SK-N-SH (cell line): Measurements from ENCODE around the gene KLC1. TPM values are rescaled to one million over a fixed set of nuclear protein-coding genes. Genes with fewer than 3 reads are reported as not detected.

ENCODE experiments used
- CTCF ChIA-PET: fragments of 300-600, 350-600 bp; formaldehyde crosslinking; extraction: SDS; loops from one replicate; lab custom pipeline; 2021; lab: Yijun Ruan, JAX
- POLR2A ChIA-PET: fragments of 350-600 bp; sonication (Branson Sonifier 250); formaldehyde crosslinking; extraction: SDS; loops from one replicate; lab custom pipeline; 2020; ENCODE audit warnings: antibody characterized with exemption, inconsistent platforms; lab: Yijun Ruan, JAX
- DNase-seq: peaks from one replicate; pipeline ENCODE4 v3.0.0; 2012
- H2AFZ ChIP-seq: fragments of 200-600 bp; sonication (generic); 2 replicates; pipeline ENCODE4 v1.8.1; 2016; ENCODE audit warnings: antibody characterized with exemption, mild to moderate bottlenecking, low read depth
- H3F3A ChIP-seq: fragments of 200-600 bp; sonication (generic); replicated peaks from 2 replicates; pipeline ENCODE3; 2016; ENCODE audit warnings: antibody characterized with exemption, mild to moderate bottlenecking; ENCODE audit not compliant: insufficient read depth
- H3K27ac ChIP-seq, 2 experiments: fragments of 200-500 bp in 1 of 2; fragments of 200-600 bp in 1 of 2; sonication (Bioruptor generic) in 1 of 2; sonication (generic), shearing (Covaris generic) in 1 of 2; 2 replicates each; pipeline versions ENCODE4 v1.5.1 to v1.6.1; 2014 to 2016; ENCODE audit warnings: low read depth in 2 of 2, inconsistent platforms in 1 of 2, low read length in 1 of 2, mild to moderate bottlenecking in 1 of 2, mixed read lengths in 1 of 2
- H3K27me3 ChIP-seq: fragments of 200-600 bp; sonication (generic), shearing (Covaris generic); 2 replicates; pipeline ENCODE4 v1.6.1; 2016; ENCODE audit warnings: mixed run types; ENCODE audit not compliant: insufficient read depth
- H3K36me3 ChIP-seq, 2 experiments: fragments of 200-500 bp in 1 of 2; fragments of 200-600 bp in 1 of 2; sonication (Bioruptor generic) in 1 of 2; sonication (generic) in 1 of 2; replicated peaks in 1 of 2; 2 replicates each; pipeline versions ENCODE3 to v1.5.1; 2014 to 2016; ENCODE audit warnings: low read length in 1 of 2, mild to moderate bottlenecking in 1 of 2; ENCODE audit not compliant: insufficient read depth in 2 of 2, control insufficient read depth in 1 of 2
- H3K4me1 ChIP-seq, 2 experiments: fragments of 200-500 bp in 1 of 2; fragments of 200-600 bp in 1 of 2; sonication (Bioruptor generic) in 1 of 2; sonication (generic), shearing (Covaris generic) in 1 of 2; 2 replicates each; pipeline versions ENCODE4 v1.5.1 to v1.6.1; 2014 to 2016; ENCODE audit warnings: low read depth in 1 of 2, low read length in 1 of 2, mixed run types in 1 of 2; ENCODE audit not compliant: insufficient read depth in 2 of 2, control insufficient read depth in 1 of 2
- H3K4me2 ChIP-seq: fragments of 200-600 bp; sonication (generic), shearing (Covaris generic); 2 replicates; pipeline ENCODE4 v1.6.1; 2017; ENCODE audit warnings: mixed run types
- H3K4me3 ChIP-seq, 2 experiments: fragments of 200-500 bp in 1 of 2; fragments of 200-600 bp in 1 of 2; sonication (Bioruptor generic) in 1 of 2; sonication (generic), shearing (Covaris generic) in 1 of 2; 2 replicates each; pipeline versions ENCODE4 v1.5.1 to v1.8.1; 2014 to 2016; ENCODE audit warnings: low read depth in 2 of 2, inconsistent platforms in 1 of 2, low read length in 1 of 2, mild to moderate bottlenecking in 1 of 2, mixed read lengths in 1 of 2, moderate library complexity in 1 of 2
- H3K79me2 ChIP-seq: fragments of 200-600 bp; sonication (generic); 2 replicates; pipeline ENCODE4 v1.8.1; 2017; ENCODE audit warnings: mild to moderate bottlenecking; ENCODE audit not compliant: insufficient read depth
- H3K9ac ChIP-seq: fragments of 200-600 bp; sonication (generic); 2 replicates; pipeline ENCODE4 v1.6.1; 2017; ENCODE audit warnings: mixed run types
- H3K9me2 ChIP-seq: fragments of 200-600 bp; sonication (generic); 2 replicates; pipeline ENCODE4 v1.6.1; 2017; ENCODE audit warnings: mixed run types
- H3K9me3 ChIP-seq: fragments of 200-600 bp; sonication (generic); 2 replicates; pipeline ENCODE4 v1.6.1; 2017; ENCODE audit warnings: mixed run types, mild to moderate bottlenecking, moderate library complexity
- H4K20me1 ChIP-seq: fragments of 200-600 bp; sonication (generic); 2 replicates; pipeline ENCODE4 v1.6.1; 2017; ENCODE audit warnings: mild to moderate bottlenecking, mixed run types; ENCODE audit not compliant: insufficient read depth
- ELF1 ChIP-seq: IDR thresholded peaks from 2 replicates; pipeline ENCODE4 v1.4.0; 2012
- EP300 ChIP-seq, 2 experiments: IDR thresholded peaks; 2 replicates each; pipeline versions ENCODE4 v1.4.0 to v1.6.1; 2012; ENCODE audit warnings: borderline replicate concordance in 1 of 2, low read depth in 1 of 2, low read length in 1 of 2
- EZH2phosphoT487 ChIP-seq: fragments of 200-600 bp; sonication (generic); IDR thresholded peaks from 2 replicates; pipeline ENCODE4 v1.6.1; 2017; ENCODE audit warnings: low read depth, mixed run types, mild to moderate bottlenecking, antibody characterized with exemption, moderate library complexity, borderline replicate concordance
- JUND ChIP-seq: IDR thresholded peaks from 2 replicates; pipeline ENCODE4 v1.4.0; 2012
- MXI1 ChIP-seq: IDR thresholded peaks from 2 replicates; pipeline ENCODE4 v1.6.1; 2012; ENCODE audit warnings: mild to moderate bottlenecking, low read depth, low read length, improper control_type of control experiment
- NFIC ChIP-seq: IDR thresholded peaks from 2 replicates; pipeline ENCODE4 v1.4.0; 2012; ENCODE audit warnings: borderline replicate concordance
- NRF1 ChIP-seq: IDR thresholded peaks from 2 replicates; pipeline ENCODE4 v1.6.1; 2012; ENCODE audit warnings: low read depth, mild to moderate bottlenecking, low read length
- PBX3 ChIP-seq: IDR thresholded peaks from 2 replicates; pipeline ENCODE4; 2012
- RAD21 ChIP-seq: IDR thresholded peaks from 2 replicates; pipeline ENCODE4 v1.6.1; 2012; ENCODE audit warnings: mild to moderate bottlenecking, low read length
- RXRA ChIP-seq: IDR thresholded peaks from 2 replicates; pipeline ENCODE4 v1.4.0; 2012; ENCODE audit warnings: low read depth, mild to moderate bottlenecking, borderline replicate concordance
- TAF1 ChIP-seq: IDR thresholded peaks from 2 replicates; pipeline ENCODE4 v1.6.1; 2012; ENCODE audit warnings: low read depth, mild to moderate bottlenecking, low read length, moderate library complexity, borderline replicate concordance
- TEAD4 ChIP-seq: IDR thresholded peaks from 2 replicates; pipeline ENCODE4 v1.4.0; 2012; ENCODE audit warnings: mild to moderate bottlenecking, borderline replicate concordance; ENCODE audit not compliant: insufficient read depth
- USF1 ChIP-seq: IDR thresholded peaks from 2 replicates; pipeline ENCODE4 v1.4.0; 2012; ENCODE audit warnings: low read depth, borderline replicate concordance
- USF2 ChIP-seq: fragments of 150-350 bp; IDR thresholded peaks from 2 replicates; pipeline ENCODE4 v1.6.1; 2017; ENCODE audit warnings: antibody characterized with exemption, low read length, low read depth, borderline replicate concordance
- WGBS: methylation state at CpG from one replicate; pipeline ENCODE4 v1.1.6; 2017; ENCODE audit warnings: low lambda C conversion rate; 5-methylcytosine and 5-hydroxymethylcytosine counted together
- polyA plus RNA-seq, 3 experiments: library from polyadenylated mRNA; depleted of rRNA; stranded (reverse); fragments of >200 nt; gene quantifications; 2 replicates each; pipeline ENCODE4 v1.2.3, GENCODE V29; 2012
- TF ChIP-seq, protein P1 (sequence below): IDR thresholded peaks from 2 replicates; pipeline ENCODE4 v1.6.1; 2012; ENCODE audit warnings: mild to moderate bottlenecking, low read depth, low read length, moderate library complexity

The KLC1 gene
- polyA plus RNA-seq, 1 of the 3 experiments (the other 2 are of a cell fraction) = 308 TPM

GRCh38 chr14:103704708-103705107, 75.7 kb downstream of the KLC1 start:
- Histone ChIP-seq H3K27ac (no peak overlapping the region; a peak in 1 of 4 replicates), H3K27me3 (no peaks in the 10 kb centered on the region), H2AFZ (no peak overlapping the region), H3K4me3 (no peak overlapping the region), H3K9me2 (no peaks in the 10 kb centered on the region), H4K20me1 (no peaks in the 10 kb centered on the region), H3K79me2 (no peaks in the 10 kb centered on the region), H3F3A (peaks cover 2% of the 10 kb centered on the region), H3K36me3 (peaks cover 7 to 79% of the 10 kb centered on the region in 2 experiments), H3K9ac (no peak overlapping the region), H3K9me3 (no peaks in the 10 kb centered on the region), H3K4me2 (no peak overlapping the region), H3K4me1 (peaks cover 0 to 22% of the 10 kb centered on the region in 2 experiments; a peak in 1 of 4 replicates)
- no peak for DNase-seq
- CTCF ChIA-PET = interaction anchor here (1.3 kb wide), 1 partner anchor 97 kb away, joined by 4 read pairs; no protein-coding TSS in a partner anchor
- WGBS = 95% methylated on average over 9 of the region's 13 CpGs
- TF ChIP-seq JUND (no peak), MXI1 (no peak), TAF1 (no peak), TEAD4 (no peak), USF1 (no peak), RAD21 (no peak), NRF1 (no peak), NFIC (no peak), PBX3 (no peak), EZH2phosphoT487 (no peak)
- POLR2A ChIA-PET = no interaction called here

GRCh38 chr14:103705118-103705503, 76.1 kb downstream of the KLC1 start:
- no peaks in the 10 kb centered on the region for H3K27me3 ChIP-seq
- ChIA-PET CTCF (interaction anchor here (1.3 kb wide), 1 partner anchor 98 kb away, joined by 4 read pairs; no protein-coding TSS in a partner anchor), POLR2A (no interaction called here)
- DNase-seq = no peak
- no peak overlapping the region for H3K4me3 ChIP-seq
- peaks cover 2% of the 10 kb centered on the region for H3F3A ChIP-seq
- H3K9me3 ChIP-seq = no peaks in the 10 kb centered on the region
- H3K4me2 ChIP-seq = no peak overlapping the region
- peaks cover 7 to 78% of the 10 kb centered on the region in 2 experiments for H3K36me3 ChIP-seq
- no peak overlapping the region; a peak in 1 of 4 replicates for H3K27ac ChIP-seq
- no peak overlapping the region for H3K9ac ChIP-seq
- TF ChIP-seq ELF1 (no peak), RXRA (no peak), EP300 (IDR thresholded peaks at IDR 0.05; ENCODE audit: borderline replicate concordance in 1 of 2, low read depth in 1 of 2, low read length in 1 of 2) (no peak), USF2 (no peak), NFIC (no peak)
- TF ChIP-seq, protein P1, sequence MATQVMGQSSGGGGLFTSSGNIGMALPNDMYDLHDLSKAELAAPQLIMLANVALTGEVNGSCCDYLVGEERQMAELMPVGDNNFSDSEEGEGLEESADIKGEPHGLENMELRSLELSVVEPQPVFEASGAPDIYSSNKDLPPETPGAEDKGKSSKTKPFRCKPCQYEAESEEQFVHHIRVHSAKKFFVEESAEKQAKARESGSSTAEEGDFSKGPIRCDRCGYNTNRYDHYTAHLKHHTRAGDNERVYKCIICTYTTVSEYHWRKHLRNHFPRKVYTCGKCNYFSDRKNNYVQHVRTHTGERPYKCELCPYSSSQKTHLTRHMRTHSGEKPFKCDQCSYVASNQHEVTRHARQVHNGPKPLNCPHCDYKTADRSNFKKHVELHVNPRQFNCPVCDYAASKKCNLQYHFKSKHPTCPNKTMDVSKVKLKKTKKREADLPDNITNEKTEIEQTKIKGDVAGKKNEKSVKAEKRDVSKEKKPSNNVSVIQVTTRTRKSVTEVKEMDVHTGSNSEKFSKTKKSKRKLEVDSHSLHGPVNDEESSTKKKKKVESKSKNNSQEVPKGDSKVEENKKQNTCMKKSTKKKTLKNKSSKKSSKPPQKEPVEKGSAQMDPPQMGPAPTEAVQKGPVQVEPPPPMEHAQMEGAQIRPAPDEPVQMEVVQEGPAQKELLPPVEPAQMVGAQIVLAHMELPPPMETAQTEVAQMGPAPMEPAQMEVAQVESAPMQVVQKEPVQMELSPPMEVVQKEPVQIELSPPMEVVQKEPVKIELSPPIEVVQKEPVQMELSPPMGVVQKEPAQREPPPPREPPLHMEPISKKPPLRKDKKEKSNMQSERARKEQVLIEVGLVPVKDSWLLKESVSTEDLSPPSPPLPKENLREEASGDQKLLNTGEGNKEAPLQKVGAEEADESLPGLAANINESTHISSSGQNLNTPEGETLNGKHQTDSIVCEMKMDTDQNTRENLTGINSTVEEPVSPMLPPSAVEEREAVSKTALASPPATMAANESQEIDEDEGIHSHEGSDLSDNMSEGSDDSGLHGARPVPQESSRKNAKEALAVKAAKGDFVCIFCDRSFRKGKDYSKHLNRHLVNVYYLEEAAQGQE = no peak
- TF ChIP-seq, all 33 proteins: peak for 0
- no peaks in the 10 kb centered on the region for H4K20me1 ChIP-seq
- no peaks in the 10 kb centered on the region for H3K9me2 ChIP-seq
- no peak overlapping the region for H2AFZ ChIP-seq
- 94% methylated on average over 15 of the region's 15 CpGs for WGBS
- H3K79me2 ChIP-seq = no peaks in the 10 kb centered on the region
- peaks cover 0 to 18% of the 10 kb centered on the region in 2 experiments; a peak in 1 of 4 replicates for H3K4me1 ChIP-seq
